A673 (cell line): ENCODE results near the gene PCP2. TPM values are rescaled to one million over a fixed set of nuclear protein-coding genes. Genes with fewer than 3 reads are reported as not detected.

Experiments
- BruUV-seq: library from RNA; stranded (reverse); fragments of 400-500 nt; replicated peaks from 2 replicates; lab custom pipeline; 2021; lab: Mats Ljungman, UMichigan
- CTCF ChIA-PET: fragments of 300-600 bp; sonication (Branson Sonifier 250); formaldehyde crosslinking; loops from one replicate; lab custom pipeline; 2022; ENCODE audit warnings: antibody characterized with exemption; lab: Charles Lee
- POLR2A ChIA-PET: fragments of 300-600 bp; sonication (Branson Sonifier 250); formaldehyde crosslinking; loops from one replicate; lab custom pipeline; 2022; ENCODE audit warnings: antibody characterized with exemption; ENCODE audit not compliant: low non-redundant PET; lab: Charles Lee
- DNase-seq: peaks from one replicate; pipeline ENCODE4 v3.0.0-alpha.2; 2015; ENCODE audit warnings: low spot score
- H3K27ac ChIP-seq: fragments of 200-600 bp; sonication (generic); 2 replicates; pipeline ENCODE4 v1.5.1; 2016; ENCODE audit warnings: mixed run types, low read depth, mild to moderate bottlenecking, mixed read lengths, antibody characterized with exemption, low read length; ENCODE audit not compliant: poor library complexity, severe bottlenecking
- H3K27me3 ChIP-seq: fragments of 200-600 bp; sonication (generic); replicated peaks from 2 replicates; pipeline ENCODE4 v1.6.1; 2017; ENCODE audit warnings: mixed run types, low read depth, mild to moderate bottlenecking, mixed read lengths, antibody characterized with exemption, low read length; ENCODE audit not compliant: insufficient read depth, poor library complexity
- H3K36me3 ChIP-seq: fragments of 200-600 bp; sonication (generic); 2 replicates; pipeline ENCODE4 v1.6.1; 2016; ENCODE audit warnings: mixed run types, mild to moderate bottlenecking, mixed read lengths, antibody characterized with exemption, low read length; ENCODE audit not compliant: insufficient read depth, poor library complexity, severe bottlenecking
- H3K4me1 ChIP-seq: fragments of 200-600 bp; sonication (generic); 2 replicates; pipeline ENCODE4 v1.6.1; 2017; ENCODE audit warnings: mixed run types, mild to moderate bottlenecking, mixed read lengths, antibody characterized with exemption, low read length; ENCODE audit not compliant: insufficient read depth, poor library complexity, severe bottlenecking
- H3K4me3 ChIP-seq: fragments of 200-600 bp; sonication (generic); 2 replicates; pipeline ENCODE4 v1.5.1; 2016; ENCODE audit warnings: low read depth, mixed run types, mild to moderate bottlenecking, mixed read lengths, low read length; ENCODE audit not compliant: poor library complexity, severe bottlenecking
- H3K9me3 ChIP-seq: fragments of 200-600 bp; sonication (generic); 2 replicates; pipeline ENCODE4 v1.6.1; 2016; ENCODE audit warnings: mixed run types, low read depth, mild to moderate bottlenecking, mixed read lengths, antibody characterized with exemption, low read length; ENCODE audit not compliant: poor library complexity, severe bottlenecking
- EZH2 ChIP-seq: fragments of 200-600 bp; sonication (generic); IDR thresholded peaks from 2 replicates; pipeline ENCODE4 v1.6.1; 2017; ENCODE audit warnings: borderline replicate concordance, low read depth, mild to moderate bottlenecking, mixed read lengths, antibody characterized with exemption, low read length; ENCODE audit not compliant: poor library complexity, severe bottlenecking
- intact Hi-C: fragments of 100-400 bp; cut with micrococcal nuclease; formaldehyde crosslinking; loops from one replicate; pipeline ENCODE4 v1.10.0; 2022; ENCODE audit not compliant: unreplicated experiment
- total RNA-seq: library from RNA; stranded (reverse); gene quantifications from 2 replicates; pipeline ENCODE4 v1.2.3, GENCODE V29; 2021
- TF ChIP-seq, protein P1 (sequence below): fragments of 300-800, 200-600 bp; sonication (generic); conservative IDR thresholded peaks from 2 replicates; pipeline ENCODE4 v1.5.1; 2017; ENCODE audit warnings: low read depth, mild to moderate bottlenecking, antibody characterized with exemption, low read length, moderate library complexity, mixed read lengths

The PCP2 gene
- total RNA-seq, 1 experiment from 2014 or later: not detected

DNA sequence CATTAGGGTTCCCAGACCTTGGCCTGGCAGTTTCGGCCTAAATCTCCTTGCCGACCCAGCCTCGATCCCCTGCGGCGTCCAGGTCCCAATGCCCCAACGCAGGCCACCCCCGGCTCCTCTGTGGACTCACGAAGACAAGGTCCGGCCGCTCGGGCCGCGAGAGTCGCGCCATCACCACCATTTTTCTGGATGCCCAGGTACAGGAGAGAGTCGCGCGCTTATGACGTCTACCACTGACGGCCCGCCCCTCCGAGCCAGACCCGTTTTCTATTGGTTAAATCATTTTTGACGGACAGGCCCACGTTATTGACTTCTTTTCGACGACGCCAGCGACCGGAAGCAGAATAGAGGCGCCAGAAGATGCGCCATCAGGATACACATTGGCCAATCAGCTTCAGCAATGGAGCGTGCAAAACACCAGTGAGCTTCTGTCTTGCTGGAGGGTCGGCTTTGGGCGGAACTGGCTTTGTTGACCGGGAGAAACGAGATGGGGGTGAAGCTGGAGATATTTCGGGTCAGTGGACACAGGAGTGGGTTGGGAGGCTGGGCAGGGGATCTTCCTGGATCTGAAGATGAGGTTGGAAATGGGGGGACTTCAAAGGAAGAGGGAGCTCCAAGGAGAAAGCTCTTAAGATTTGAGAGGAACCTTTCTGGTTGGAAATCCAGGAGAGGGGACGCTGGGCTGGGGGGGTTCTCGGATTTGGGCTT is 4.0 kb downstream of the PCP2 start, which contains the start of the genes PET100 and XAB2:
Gene PET100, plus strand, starts transcription at position 447 of the 708 bp plus-strand sequence. Its CDS starts 41 bp downstream, at position 488.
Gene XAB2, minus strand, starts transcription at position 199 of the 708 bp plus-strand sequence. Its CDS starts 18 bp downstream, at position 181.
- intact Hi-C loops: no loop called here
- peak within 1 kb of the TSS; percentile 83 for H3K4me3 ChIP-seq
- H3K27ac ChIP-seq: peak within 1 kb of the TSS; percentile 85
- H3K4me1 ChIP-seq: peaks cover 12% of the 10 kb centered on the region
- H3K27me3 ChIP-seq: no peaks in the 10 kb centered on the region
- peak; percentile 98 for DNase-seq
- BruUV-seq: no TSS peak
- H3K36me3 ChIP-seq: peaks cover 8% of the 10 kb centered on the region
- CTCF ChIA-PET: interaction anchor here (1.0 kb wide), 2 partner anchors 51 to 61 kb away, joined by 4 to 5 read pairs; partner anchors contain the start of gene TRAPPC5
- no peaks in the 10 kb centered on the region for H3K9me3 ChIP-seq
- POLR2A ChIA-PET: interaction anchor here (0.7 kb wide), 1 partner anchor 14 kb away, joined by 3 read pairs; no protein-coding TSS in a partner anchor
- no peak for TF ChIP-seq EZH2
- TF ChIP-seq, protein P1, sequence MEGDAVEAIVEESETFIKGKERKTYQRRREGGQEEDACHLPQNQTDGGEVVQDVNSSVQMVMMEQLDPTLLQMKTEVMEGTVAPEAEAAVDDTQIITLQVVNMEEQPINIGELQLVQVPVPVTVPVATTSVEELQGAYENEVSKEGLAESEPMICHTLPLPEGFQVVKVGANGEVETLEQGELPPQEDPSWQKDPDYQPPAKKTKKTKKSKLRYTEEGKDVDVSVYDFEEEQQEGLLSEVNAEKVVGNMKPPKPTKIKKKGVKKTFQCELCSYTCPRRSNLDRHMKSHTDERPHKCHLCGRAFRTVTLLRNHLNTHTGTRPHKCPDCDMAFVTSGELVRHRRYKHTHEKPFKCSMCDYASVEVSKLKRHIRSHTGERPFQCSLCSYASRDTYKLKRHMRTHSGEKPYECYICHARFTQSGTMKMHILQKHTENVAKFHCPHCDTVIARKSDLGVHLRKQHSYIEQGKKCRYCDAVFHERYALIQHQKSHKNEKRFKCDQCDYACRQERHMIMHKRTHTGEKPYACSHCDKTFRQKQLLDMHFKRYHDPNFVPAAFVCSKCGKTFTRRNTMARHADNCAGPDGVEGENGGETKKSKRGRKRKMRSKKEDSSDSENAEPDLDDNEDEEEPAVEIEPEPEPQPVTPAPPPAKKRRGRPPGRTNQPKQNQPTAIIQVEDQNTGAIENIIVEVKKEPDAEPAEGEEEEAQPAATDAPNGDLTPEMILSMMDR: no peak

DNA sequence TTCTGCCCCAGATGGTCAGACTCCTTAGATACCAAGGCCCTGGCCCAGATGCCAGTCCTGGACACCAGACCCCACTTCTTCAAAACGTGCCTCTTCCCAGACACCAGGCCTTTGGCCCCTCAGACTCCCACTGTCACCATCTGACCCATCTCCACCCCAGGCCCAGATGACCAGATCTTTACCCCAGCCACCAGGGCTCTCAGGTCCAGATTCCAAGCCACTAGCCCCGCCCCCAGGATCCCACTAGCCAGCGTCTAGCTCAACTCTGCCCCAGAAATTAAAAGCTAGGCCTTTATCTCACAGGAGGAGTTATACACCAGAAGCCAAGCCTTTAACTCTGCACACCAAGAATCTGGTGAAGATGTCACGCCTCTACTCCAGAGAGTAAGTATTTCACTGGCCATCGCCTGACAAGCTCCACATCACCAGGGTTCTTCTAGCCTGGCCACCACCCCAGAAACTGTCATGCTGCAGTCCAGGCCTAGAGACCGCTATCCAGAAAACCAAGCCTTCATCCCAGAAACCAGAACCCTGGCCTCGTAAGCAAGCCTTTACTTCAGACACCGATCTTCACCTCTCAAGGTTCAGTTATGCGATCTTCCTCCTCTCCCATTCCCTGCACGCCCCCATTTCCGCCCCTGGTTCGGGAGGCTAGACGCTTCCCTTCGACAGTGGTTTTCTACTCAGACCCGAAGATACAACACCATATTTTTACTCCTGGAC is 4.8 kb downstream of the PCP2 start:
- H3K36me3 ChIP-seq: peaks cover 8% of the 10 kb centered on the region
- intact Hi-C loops: no loop called here
- H3K4me3 ChIP-seq: peak overlapping the region; percentile 83
- BruUV-seq: TSS peak; percentile 86
- H3K9me3 ChIP-seq: no peaks in the 10 kb centered on the region
- no peak for DNase-seq
- no peak for TF ChIP-seq EZH2
- TF ChIP-seq, protein P1: no peak
- H3K27ac ChIP-seq: peak overlapping the region; percentile 73
- no peaks in the 10 kb centered on the region for H3K27me3 ChIP-seq
- H3K4me1 ChIP-seq: peaks cover 12% of the 10 kb centered on the region
- ChIA-PET CTCF (interaction anchor here (1.0 kb wide), 2 partner anchors 52 to 60 kb away, joined by 4 to 5 read pairs; partner anchors contain the start of gene TRAPPC5), POLR2A (no interaction called here)

DNA sequence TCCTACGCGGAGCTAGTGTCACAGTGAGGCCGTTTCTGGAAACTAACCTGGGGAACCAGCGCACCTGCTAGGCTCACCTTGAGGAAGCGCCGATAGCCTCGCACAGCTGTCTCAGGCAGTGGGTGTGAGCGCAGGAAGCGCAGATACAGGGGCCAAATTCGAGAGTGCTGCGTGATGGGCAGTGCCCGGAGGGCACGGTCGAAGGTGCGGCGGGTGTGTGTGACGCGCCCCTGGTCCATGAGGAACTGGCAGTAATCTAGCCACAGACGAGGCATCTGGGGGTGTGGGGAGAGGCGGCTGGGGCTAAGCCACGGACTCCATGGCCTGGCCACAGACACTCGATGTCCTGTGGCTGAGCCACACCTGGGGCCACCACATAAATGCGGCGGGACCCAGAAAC is 6.4 kb downstream of the PCP2 start:
- POLR2A ChIA-PET: no interaction called here
- peaks cover 22% of the 10 kb centered on the region for H3K36me3 ChIP-seq

More for the DNA sequence above, 6.4 kb downstream of the PCP2 start:
- CTCF ChIA-PET: no interaction called here
- intact Hi-C loops: no loop called here
- Histone ChIP-seq H3K27me3 (no peaks in the 10 kb centered on the region), H3K4me3 (no peak overlapping the region), H3K27ac (no peak overlapping the region), H3K9me3 (no peaks in the 10 kb centered on the region), H3K4me1 (peaks cover 12% of the 10 kb centered on the region)
- TF ChIP-seq EZH2: no peak
- TF ChIP-seq, protein P1: no peak
- no peak for DNase-seq
- BruUV-seq: no TSS peak
